IPS-15b (cell line): ENCODE measurements around the gene PLCD4.

Experiments used
- H3K27me3 ChIP-seq: one replicate; pipeline ENCODE4 v1.6.1; 2013; ENCODE audit warnings: low read length; ENCODE audit not compliant: control insufficient read depth, insufficient read depth
- H3K36me3 ChIP-seq: one replicate; pipeline ENCODE4 v1.6.1; 2013; ENCODE audit warnings: low read length; ENCODE audit not compliant: control insufficient read depth, insufficient read depth
- H3K4me1 ChIP-seq: one replicate; pipeline ENCODE4 v1.6.1; 2013; ENCODE audit warnings: mild to moderate bottlenecking, low read length; ENCODE audit not compliant: control insufficient read depth, insufficient read depth
- H3K4me3 ChIP-seq: one replicate; pipeline ENCODE4 v1.5.1; 2013; ENCODE audit warnings: low read depth, low read length
- H3K9ac ChIP-seq: one replicate; pipeline ENCODE4 v1.6.1; 2013; ENCODE audit warnings: low read depth, mild to moderate bottlenecking, low read length
- H3K9me3 ChIP-seq: one replicate; pipeline ENCODE4 v1.6.1; 2013; ENCODE audit warnings: mild to moderate bottlenecking, low read length; ENCODE audit not compliant: control insufficient read depth, insufficient read depth

The PLCD4 gene

GRCh38 chr2:218655751-218656150, 48.1 kb downstream of the PLCD4 start:
- peaks cover 40% of the 10 kb centered on the region for H3K36me3 ChIP-seq
- no peak overlapping the region for H3K4me3 ChIP-seq
- H3K27me3 ChIP-seq, result no peaks in the 10 kb centered on the region
- H3K4me1 ChIP-seq, result peaks cover 2% of the 10 kb centered on the region
- H3K9me3 ChIP-seq, result no peaks in the 10 kb centered on the region
- H3K9ac ChIP-seq, result no peak overlapping the region

GRCh38 chr2:218658671-218659257, 51.1 kb downstream of the PLCD4 start:
- Histone ChIP-seq H3K4me3 (peak overlapping the region; percentile 98), H3K36me3 (peaks cover 41% of the 10 kb centered on the region), H3K9ac (peak overlapping the region; percentile 91)

GRCh38 chr2:218659258-218659987, 51.7 kb downstream of the PLCD4 start, which contains the start of the genes BCS1L and ZNF142:
BCS1L (plus strand) TSS chr2:218659683; CDS start chr2:218660988, 1,305 bp downstream.
ZNF142 (minus strand) TSS chr2:218659623; CDS start chr2:218656429, 3,194 bp downstream.
- no peaks in the 10 kb centered on the region for H3K9me3 ChIP-seq
- peak within 1 kb of the TSS; percentile 98 for H3K4me3 ChIP-seq
- peak within 1 kb of the TSS; percentile 91 for H3K9ac ChIP-seq
- H3K27me3 ChIP-seq, result no peaks in the 10 kb centered on the region
- peaks cover 45% of the 10 kb centered on the region for H3K36me3 ChIP-seq
- H3K4me1 ChIP-seq, result peaks cover 2% of the 10 kb centered on the region

More at GRCh38 chr2:218658671-218659257, 51.1 kb downstream of the PLCD4 start:
- Histone ChIP-seq H3K4me1 (peaks cover 2% of the 10 kb centered on the region), H3K27me3 (no peaks in the 10 kb centered on the region), H3K9me3 (no peaks in the 10 kb centered on the region)

GRCh38 chr2:218659988-218660358, 52.3 kb downstream of the PLCD4 start:
- peak overlapping the region; percentile 98 for H3K4me3 ChIP-seq
- peaks cover 42% of the 10 kb centered on the region for H3K36me3 ChIP-seq
- H3K4me1 ChIP-seq, result peaks cover 2% of the 10 kb centered on the region
- H3K9ac ChIP-seq, result peak overlapping the region; percentile 87
- no peaks in the 10 kb centered on the region for H3K27me3 ChIP-seq
- H3K9me3 ChIP-seq, result no peaks in the 10 kb centered on the region

- Histone ChIP-seq H3K36me3 (peaks cover 41% of the 10 kb centered on the region), H3K4me1 (peaks cover 2% of the 10 kb centered on the region), H3K27me3 (no peaks in the 10 kb centered on the region), H3K9me3 (no peaks in the 10 kb centered on the region), H3K9ac (no peak overlapping the region), H3K4me3 (no peak overlapping the region)
These were observed 54.7 kb downstream of the PLCD4 start for GRCh38 chr2:218662377-218662776.

- no peak overlapping the region for H3K9ac ChIP-seq
- no peaks in the 10 kb centered on the region for H3K27me3 ChIP-seq
- H3K4me3 ChIP-seq, result no peak overlapping the region
- H3K36me3 ChIP-seq, result peaks cover 45% of the 10 kb centered on the region
- H3K9me3 ChIP-seq, result no peaks in the 10 kb centered on the region
- peaks cover 2% of the 10 kb centered on the region for H3K4me1 ChIP-seq
These were observed 55.1 kb downstream of the PLCD4 start for GRCh38 chr2:218662827-218663226.

GRCh38 chr2:218663901-218664300, 56.2 kb downstream of the PLCD4 start:
- H3K9ac ChIP-seq, result no peak overlapping the region
- H3K4me3 ChIP-seq, result no peak overlapping the region
- H3K27me3 ChIP-seq, result no peaks in the 10 kb centered on the region
- H3K9me3 ChIP-seq, result no peaks in the 10 kb centered on the region
- peaks cover 48% of the 10 kb centered on the region for H3K36me3 ChIP-seq
- peaks cover 2% of the 10 kb centered on the region for H3K4me1 ChIP-seq

- Histone ChIP-seq H3K9me3 (no peaks in the 10 kb centered on the region), H3K4me1 (peaks cover 2% of the 10 kb centered on the region), H3K27me3 (no peaks in the 10 kb centered on the region), H3K9ac (no peak overlapping the region), H3K4me3 (no peak overlapping the region), H3K36me3 (peaks cover 48% of the 10 kb centered on the region)
These were observed 57.0 kb downstream of the PLCD4 start for GRCh38 chr2:218664653-218665052.

DNA sequence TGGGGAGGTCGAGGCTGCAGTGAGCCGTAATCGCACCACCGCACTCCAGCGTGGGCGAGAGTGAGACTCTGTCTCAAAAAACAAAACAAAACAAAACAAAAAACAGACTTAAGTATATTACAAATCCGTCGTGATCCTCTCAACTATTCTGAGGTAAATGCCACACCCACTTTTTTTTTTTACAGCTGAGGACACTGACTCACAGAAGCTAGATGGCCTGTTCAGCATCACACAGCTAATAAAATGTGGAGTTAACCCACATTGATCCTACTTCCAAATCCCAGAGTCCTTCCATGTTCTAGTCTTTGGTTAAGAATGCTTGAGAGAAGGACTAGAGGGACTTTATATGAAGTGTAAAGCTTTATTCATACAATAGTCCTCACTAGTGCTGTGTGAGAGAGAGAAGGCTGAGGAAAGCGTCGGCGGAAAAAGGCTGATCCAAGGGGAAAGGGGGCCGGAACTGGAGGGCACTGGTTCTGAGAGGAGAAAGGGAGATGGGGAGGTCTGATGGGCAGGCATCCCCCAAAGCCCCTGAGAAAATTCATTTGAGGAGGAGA, 63.5 kb downstream of the PLCD4 start:
- Histone ChIP-seq H3K36me3 (peaks cover 15% of the 10 kb centered on the region), H3K4me1 (no peaks in the 10 kb centered on the region), H3K27me3 (no peaks in the 10 kb centered on the region), H3K9ac (peak overlapping the region; percentile 94), H3K4me3 (peak overlapping the region; percentile 99), H3K9me3 (no peaks in the 10 kb centered on the region)

GRCh38 chr2:218671654-218672566, 64.2 kb downstream of the PLCD4 start, which contains the start of the genes RNF25 and STK36:
RNF25 (minus strand) TSS chr2:218672002; CDS start chr2:218671970, 32 bp downstream.
STK36 (plus strand) TSS chr2:218672086; CDS start chr2:218672830, 744 bp downstream.
- Histone ChIP-seq H3K36me3 (peaks cover 10% of the 10 kb centered on the region), H3K4me3 (peak within 1 kb of the TSS; percentile 99), H3K4me1 (no peaks in the 10 kb centered on the region), H3K27me3 (no peaks in the 10 kb centered on the region), H3K9ac (peak within 1 kb of the TSS; percentile 94), H3K9me3 (no peaks in the 10 kb centered on the region)

- Histone ChIP-seq H3K4me1 (no peaks in the 10 kb centered on the region), H3K4me3 (no peak overlapping the region), H3K36me3 (peaks cover 9% of the 10 kb centered on the region), H3K9ac (no peak overlapping the region), H3K27me3 (no peaks in the 10 kb centered on the region), H3K9me3 (no peaks in the 10 kb centered on the region)
These were observed 71.4 kb downstream of the PLCD4 start for GRCh38 chr2:218679119-218679518.
